Activated CD8-positive, alpha-beta T cell treated with anti-CD3 and anti-CD28 coated beads for 36 hours (primary cell): ENCODE results near the gene IGDCC3. TPM values are rescaled to one million over a fixed set of nuclear protein-coding genes. Genes with fewer than 3 reads are reported as not detected.

Source experiments
- ATAC-seq: fragments of 200-7000 bp; cut with Tn5 transposase; one replicate; pipeline ENCODE4 v1.10.0; 2021; ENCODE audit warnings: mild to moderate bottlenecking, moderate library complexity
- CTCF ChIA-PET: fragments of 350-600 bp; sonication (Branson Sonifier 250); formaldehyde crosslinking; loops from one replicate; lab custom pipeline; 2021; ENCODE audit warnings: antibody characterized with exemption; lab: Charles Lee
- POLR2A ChIA-PET: fragments of 350-600 bp; sonication (Branson Sonifier 250); formaldehyde crosslinking; loops from one replicate; lab custom pipeline; 2021; ENCODE audit warnings: antibody characterized with exemption; lab: Charles Lee
- DNase-seq: peaks from one replicate; pipeline ENCODE4 v3.0.0-alpha.2; 2020
- H3K27ac Mint-ChIP-seq: one replicate; pipeline ENCODE4 v1.8.0; 2021; ENCODE audit warnings: mild to moderate bottlenecking, mixed read lengths
- H3K27me3 Mint-ChIP-seq: one replicate; pipeline ENCODE4 v1.8.0; 2021; ENCODE audit warnings: mixed read lengths
- H3K36me3 Mint-ChIP-seq: one replicate; pipeline ENCODE4 v1.8.0; 2021; ENCODE audit warnings: low read depth, mixed read lengths
- H3K4me1 Mint-ChIP-seq: one replicate; pipeline ENCODE4 v1.8.0; 2021; ENCODE audit warnings: low read depth, mixed read lengths
- H3K4me3 Mint-ChIP-seq: one replicate; pipeline ENCODE4 v1.8.0; 2021; ENCODE audit warnings: mild to moderate bottlenecking, moderate library complexity, mixed read lengths
- H3K9me3 Mint-ChIP-seq: one replicate; pipeline ENCODE4 v1.8.0; 2021; ENCODE audit warnings: mixed read lengths
- intact Hi-C: fragments of 100-400 bp; cut with micrococcal nuclease; formaldehyde crosslinking; loops from one replicate; pipeline ENCODE4 v1.10.0; 2022
- total RNA-seq, 2 experiments: library from RNA; stranded (reverse); gene quantifications; one replicate each; pipeline ENCODE4 v1.2.3, GENCODE V29; 2021
- TF ChIP-seq, protein P1 (sequence below): fragments of 200-600 bp; IDR thresholded peaks from one replicate; pipeline ENCODE4 v1.8.0; 2022; ENCODE audit warnings: antibody characterized with exemption, mild to moderate bottlenecking

Gene IGDCC3
- total RNA-seq, 2 experiments from 2014 or later: not detected

GRCh38 chr15:65416845-65417416 lies 39.1 kb upstream of the IGDCC3 start:
- no peak overlapping the region for H3K27ac Mint-ChIP-seq
- POLR2A ChIA-PET: interaction anchor here (1.0 kb wide), 1 partner anchor 11 kb away, joined by 3 read pairs; no protein-coding TSS in a partner anchor
- peaks cover 6% of the 10 kb centered on the region for H3K4me1 Mint-ChIP-seq
- no peak overlapping the region for H3K4me3 Mint-ChIP-seq
- intact Hi-C loops: no loop called here
- DNase-seq (no peak), ATAC-seq (no peak)
- TF ChIP-seq, protein P1, sequence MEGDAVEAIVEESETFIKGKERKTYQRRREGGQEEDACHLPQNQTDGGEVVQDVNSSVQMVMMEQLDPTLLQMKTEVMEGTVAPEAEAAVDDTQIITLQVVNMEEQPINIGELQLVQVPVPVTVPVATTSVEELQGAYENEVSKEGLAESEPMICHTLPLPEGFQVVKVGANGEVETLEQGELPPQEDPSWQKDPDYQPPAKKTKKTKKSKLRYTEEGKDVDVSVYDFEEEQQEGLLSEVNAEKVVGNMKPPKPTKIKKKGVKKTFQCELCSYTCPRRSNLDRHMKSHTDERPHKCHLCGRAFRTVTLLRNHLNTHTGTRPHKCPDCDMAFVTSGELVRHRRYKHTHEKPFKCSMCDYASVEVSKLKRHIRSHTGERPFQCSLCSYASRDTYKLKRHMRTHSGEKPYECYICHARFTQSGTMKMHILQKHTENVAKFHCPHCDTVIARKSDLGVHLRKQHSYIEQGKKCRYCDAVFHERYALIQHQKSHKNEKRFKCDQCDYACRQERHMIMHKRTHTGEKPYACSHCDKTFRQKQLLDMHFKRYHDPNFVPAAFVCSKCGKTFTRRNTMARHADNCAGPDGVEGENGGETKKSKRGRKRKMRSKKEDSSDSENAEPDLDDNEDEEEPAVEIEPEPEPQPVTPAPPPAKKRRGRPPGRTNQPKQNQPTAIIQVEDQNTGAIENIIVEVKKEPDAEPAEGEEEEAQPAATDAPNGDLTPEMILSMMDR: no peak
- peaks cover 31% of the 10 kb centered on the region for H3K27me3 Mint-ChIP-seq
- CTCF ChIA-PET: no interaction called here
- H3K36me3 Mint-ChIP-seq: no peaks in the 10 kb centered on the region
- no peaks in the 10 kb centered on the region for H3K9me3 Mint-ChIP-seq

- intact Hi-C loops: no loop called here
- DNase-seq: no peak
- CTCF ChIA-PET: interaction anchor here (0.6 to 1.6 kb wide), 4 partner anchors 14 to 97 kb away, joined by 3 to 7 read pairs (median 3); no protein-coding TSS in a partner anchor
- Mint-ChIP-seq H3K36me3 (no peaks in the 10 kb centered on the region), H3K9me3 (no peaks in the 10 kb centered on the region), H3K4me3 (no peak overlapping the region), H3K27me3 (peaks cover 27% of the 10 kb centered on the region), H3K27ac (no peak overlapping the region), H3K4me1 (no peaks in the 10 kb centered on the region)
- TF ChIP-seq, protein P1: no peak
- ATAC-seq: no peak
- POLR2A ChIA-PET: interaction anchor here (0.6 to 1.7 kb wide), 2 partner anchors 110 to 283 kb away, joined by 3 to 6 read pairs; partner anchors contain the start of gene RNU5B-1
Observed at GRCh38 chr15:65414841-65415621, 37.2 kb upstream of the IGDCC3 start.

- no peak overlapping the region for H3K27ac Mint-ChIP-seq
- H3K4me1 Mint-ChIP-seq: peaks cover 6% of the 10 kb centered on the region
- ATAC-seq (no peak), DNase-seq (no peak)
- no peaks in the 10 kb centered on the region for H3K36me3 Mint-ChIP-seq
- H3K4me3 Mint-ChIP-seq: no peak overlapping the region
- ChIA-PET CTCF (interaction anchor here (1.0 to 1.6 kb wide), 4 partner anchors 14 to 95 kb away, joined by 3 to 7 read pairs (median 3); no protein-coding TSS in a partner anchor), POLR2A (interaction anchor here (0.5 to 1.7 kb wide), 2 partner anchors 109 to 688 kb away, joined by 3 to 6 read pairs; partner anchors contain the start of gene RNU5B-1)
- TF ChIP-seq, protein P1: no peak
- intact Hi-C loops: no loop called here
- H3K9me3 Mint-ChIP-seq: no peaks in the 10 kb centered on the region
- peaks cover 26% of the 10 kb centered on the region for H3K27me3 Mint-ChIP-seq
Observed at GRCh38 chr15:65413760-65414144, 36.0 kb upstream of the IGDCC3 start.

- ATAC-seq (no peak), DNase-seq (no peak)
- CTCF ChIA-PET: interaction anchor here (0.6 to 1.6 kb wide), 4 partner anchors 8 to 95 kb away, joined by 3 to 7 read pairs (median 5); no protein-coding TSS in a partner anchor
- intact Hi-C loops: no loop called here
- Mint-ChIP-seq H3K27me3 (peaks cover 23% of the 10 kb centered on the region), H3K36me3 (no peaks in the 10 kb centered on the region), H3K4me3 (no peak overlapping the region), H3K4me1 (peaks cover 6% of the 10 kb centered on the region), H3K27ac (no peak overlapping the region), H3K9me3 (no peaks in the 10 kb centered on the region)
- TF ChIP-seq, protein P1: no peak
- POLR2A ChIA-PET: interaction anchor here (0.5 to 1.7 kb wide), 3 partner anchors 38 to 687 kb away, joined by 3 to 6 read pairs (median 3); partner anchors contain the start of gene RNU5B-1
Observed at GRCh38 chr15:65413051-65413759, 35.4 kb upstream of the IGDCC3 start.
